ENCODE measurements around the gene SNX25. TPM values are rescaled to one million over a fixed set of nuclear protein-coding genes. Genes with fewer than 3 reads are reported as not detected.

The SNX25 gene
- polyA plus RNA-seq, 1 of the 3 experiments (the other 2 are of a cell fraction), result 8.5 TPM

- Histone ChIP-seq H2AFZ (ENCODE audit: low read depth) (no peak overlapping the region), H3K9me3 (no peaks in the 10 kb centered on the region), H4K20me1 (ENCODE audit: insufficient read depth) (no peaks in the 10 kb centered on the region; the same call in 1 of the 2 replicates), H3F3A (replicated peaks; ENCODE audit: insufficient read depth) (peaks cover 13% of the 10 kb centered on the region), H3K79me2 (ENCODE audit: insufficient read depth) (peaks cover 36% of the 10 kb centered on the region), H3K36me3 (replicated peaks in 1 of 2; ENCODE audit: control insufficient read depth in 1 of 2, insufficient read depth in 2 of 2, low read length in 1 of 2) (peaks cover 28 to 45% of the 10 kb centered on the region in 2 experiments), H3K9me2 (no peaks in the 10 kb centered on the region), H3K4me1 (ENCODE audit: control insufficient read depth in 1 of 2, insufficient read depth in 2 of 2, low read depth in 1 of 2, low read length in 1 of 2) (peaks cover 0 to 6% of the 10 kb centered on the region in 2 experiments; a peak in 1 of 4 replicates), H3K27ac (ENCODE audit: low read depth in 2 of 2, low read length in 1 of 2) (no peak overlapping the region), H3K4me2 (no peak overlapping the region), H3K27me3 (ENCODE audit: insufficient read depth) (no peaks in the 10 kb centered on the region), H3K9ac (no peak overlapping the region), H3K4me3 (ENCODE audit: low read depth in 2 of 2, low read length in 1 of 2) (no peak overlapping the region)
- ChIA-PET CTCF (interaction anchor here (1.0 kb wide), 2 partner anchors 12 to 25 kb away, joined by 3 to 6 read pairs; no protein-coding TSS in a partner anchor), POLR2A (no interaction called here)
- no peak for DNase-seq
- WGBS (ENCODE audit: low lambda C conversion rate), result 93% methylated on average over 2 of the region's 2 CpGs
- no peak for TF ChIP-seq YY1 (IDR thresholded peaks at IDR 0.05; ENCODE audit: low read depth)
- no peak for TF ChIP-seq RFX5 (IDR thresholded peaks at IDR 0.05; ENCODE audit: low read length)
- TF ChIP-seq CHD2 (IDR thresholded peaks at IDR 0.05; ENCODE audit: low read length, partially characterized antibody), result no peak
- no peak for TF ChIP-seq NFIC (IDR thresholded peaks at IDR 0.05; ENCODE audit: borderline replicate concordance)
- TF ChIP-seq JUND (IDR thresholded peaks at IDR 0.05), result no peak
- no peak for TF ChIP-seq ELF1 (IDR thresholded peaks at IDR 0.05)
- no peak for TF ChIP-seq NRF1 (IDR thresholded peaks at IDR 0.05; ENCODE audit: low read depth, low read length)
- no peak for TF ChIP-seq SIN3A (IDR thresholded peaks at IDR 0.05; ENCODE audit: borderline replicate concordance, low read depth, low read length)
- no peak for TF ChIP-seq PBX3 (IDR thresholded peaks at IDR 0.05)
- TF ChIP-seq REST (IDR thresholded peaks at IDR 0.05; ENCODE audit: low read depth, low read length), result no peak
- no peak for TF ChIP-seq EZH2phosphoT487 (IDR thresholded peaks at IDR 0.05; ENCODE audit: borderline replicate concordance, low read depth)
- TF ChIP-seq TEAD4 (IDR thresholded peaks at IDR 0.05; ENCODE audit: borderline replicate concordance, insufficient read depth), result no peak
- no peak for TF ChIP-seq EP300 (IDR thresholded peaks at IDR 0.05; ENCODE audit: borderline replicate concordance in 1 of 2, low read depth in 1 of 2, low read length in 1 of 2)
Observed at GRCh38 chr4:185171373-185172071, 37.9 kb upstream of the SNX25 start.
